Naive thymus-derived CD4-positive, alpha-beta T cell (primary cell): ENCODE results near the gene ARL11. TPM values are rescaled to one million over a fixed set of nuclear protein-coding genes. Genes with fewer than 3 reads are reported as not detected.
A peak's percentile ranks its signal among the peaks of the same experiment; 100 is the strongest.

Source experiments
- ATAC-seq: fragments of 150-1000 bp; cut with Tn5 transposase; 2 replicates; pipeline ENCODE4 v1.10.0; 2021; ENCODE audit warnings: mild to moderate bottlenecking, moderate library complexity
- CTCF ChIA-PET: fragments of 350-600 bp; sonication (Branson Sonifier 250); formaldehyde crosslinking; loops from one replicate; lab custom pipeline; 2021; ENCODE audit warnings: antibody characterized with exemption; lab: Charles Lee
- POLR2A ChIA-PET: fragments of 350-600 bp; sonication (Branson Sonifier 250); formaldehyde crosslinking; loops from one replicate; lab custom pipeline; 2021; ENCODE audit warnings: antibody characterized with exemption, inconsistent platforms; lab: Charles Lee
- DNase-seq, 9 donors: peaks; one replicate each; pipeline versions ENCODE4 v3.0.0 to v3.0.0-alpha.2; 2020 to 2022; ENCODE audit warnings: mixed read lengths in 1 of 9
- H3K27ac ChIP-seq: one replicate; pipeline ENCODE4 v1.7.0; 2013; ENCODE audit warnings: mild to moderate bottlenecking, low read depth, low read length, moderate library complexity
- H3K27me3 ChIP-seq, 2 donors: one replicate each; pipeline ENCODE4 v1.7.0; 2013; ENCODE audit warnings: low read length in 2 of 2, mild to moderate bottlenecking in 2 of 2, moderate library complexity in 2 of 2; ENCODE audit not compliant: control insufficient read depth in 2 of 2, insufficient read depth in 2 of 2
- H3K36me3 ChIP-seq, 3 experiments: 1 replicate in 2 of 3; 2 replicates in 1 of 3; pipeline ENCODE4 v1.7.0; 2013; ENCODE audit warnings: low read length in 3 of 3, mild to moderate bottlenecking in 3 of 3, moderate library complexity in 1 of 3; ENCODE audit not compliant: insufficient read depth in 3 of 3, control insufficient read depth in 2 of 3
- H3K4me1 ChIP-seq, 2 donors: one replicate each; pipeline ENCODE4 v1.7.0; 2013; ENCODE audit warnings: low read length in 2 of 2, mild to moderate bottlenecking in 2 of 2, moderate library complexity in 1 of 2; ENCODE audit not compliant: control insufficient read depth in 2 of 2, insufficient read depth in 2 of 2
- H3K4me3 ChIP-seq: 2 replicates; pipeline ENCODE4 v1.7.0; 2013; ENCODE audit warnings: mild to moderate bottlenecking, low read length
- H3K9me3 ChIP-seq, 3 experiments: 1 replicate in 2 of 3; 2 replicates in 1 of 3; pipeline ENCODE4 v1.7.0; 2013; ENCODE audit warnings: low read length in 3 of 3; ENCODE audit not compliant: control insufficient read depth in 2 of 3
- H3K27ac Mint-ChIP-seq, 9 donors: one replicate each; pipeline ENCODE4 v1.8.0; 2020 to 2022; ENCODE audit warnings: mixed read lengths in 9 of 9, mild to moderate bottlenecking in 8 of 9, moderate library complexity in 5 of 9, inconsistent platforms in 2 of 9
- H3K27me3 Mint-ChIP-seq, 5 donors: one replicate each; pipeline ENCODE4 v1.8.0; 2021 to 2022; ENCODE audit warnings: mixed read lengths in 5 of 5, mild to moderate bottlenecking in 1 of 5
- H3K36me3 Mint-ChIP-seq, 5 donors: one replicate each; pipeline ENCODE4 v1.8.0; 2020 to 2022; ENCODE audit warnings: mixed read lengths in 5 of 5, mild to moderate bottlenecking in 3 of 5, inconsistent platforms in 1 of 5
- H3K4me1 Mint-ChIP-seq, 7 donors: one replicate each; pipeline ENCODE4 v1.8.0; 2020 to 2022; ENCODE audit warnings: mixed read lengths in 7 of 7, mild to moderate bottlenecking in 3 of 7, inconsistent platforms in 1 of 7
- H3K4me3 Mint-ChIP-seq, 10 donors: one replicate each; pipeline ENCODE4 v1.8.0; 2020 to 2022; ENCODE audit warnings: mild to moderate bottlenecking in 10 of 10, mixed read lengths in 10 of 10, moderate library complexity in 6 of 10, inconsistent platforms in 2 of 10
- H3K9me3 Mint-ChIP-seq, 11 donors: one replicate each; pipeline ENCODE4 v1.8.0; 2020 to 2022; ENCODE audit warnings: mixed read lengths in 11 of 11, mild to moderate bottlenecking in 4 of 11, inconsistent platforms in 1 of 11, moderate library complexity in 1 of 11
- intact Hi-C, 2 donors: fragments of 100-400 bp; cut with micrococcal nuclease; formaldehyde crosslinking; loops; one replicate each; pipeline ENCODE4 v1.15.1; 2023
- polyA plus RNA-seq, 2 donors: library from polyadenylated mRNA; unstranded; fragments of 300-500 nt; fragmentation: Illumina TruSeq; gene quantifications; one replicate each; pipeline ENCODE4 v1.2.3, GENCODE V29; 2021
- total RNA-seq, 6 experiments: library from RNA in 5 of 6; stranded (reverse) in 5 of 6; gene quantifications; 1 replicate in 5 of 6; 2 replicates in 1 of 6; pipeline ENCODE4 v1.2.3 and lab custom pipeline; 2021 to 2026

ARL11 gene
- total and polyA plus RNA-seq, 7 experiments from 2014 or later = 0.30 to 3.4 (median 0.92) TPM

DNA sequence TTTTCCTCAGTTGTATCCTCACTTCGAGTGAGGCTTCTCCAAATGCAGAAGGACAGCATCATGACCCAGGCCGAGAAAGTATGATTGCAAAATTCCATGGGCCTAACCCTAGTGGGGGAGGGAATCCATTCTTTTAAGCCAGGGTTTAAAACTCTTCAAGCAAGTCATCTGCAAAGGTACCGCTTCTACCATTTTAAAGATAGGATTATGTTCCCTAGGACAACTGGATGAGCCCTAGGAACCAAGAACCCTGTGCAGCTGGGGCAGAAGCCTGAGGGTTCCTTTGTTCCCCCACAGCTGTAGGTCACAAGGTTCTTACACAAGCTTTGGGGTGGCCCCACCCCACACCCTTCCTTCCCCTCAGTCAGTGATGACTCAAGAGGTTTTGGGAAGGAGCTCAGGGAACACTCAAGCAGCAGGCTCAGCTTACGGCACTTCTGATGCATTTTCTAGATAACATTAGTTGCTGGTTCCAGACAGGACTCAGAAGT lies 13.5 kb downstream of the ARL11 start:
- Mint-ChIP-seq H3K27me3 (peaks cover 0 to 4% (median 0%) of the 10 kb centered on the region in 5 donors), H3K36me3 (peaks cover 0 to 4% (median 0%) of the 10 kb centered on the region in 5 donors), H3K27ac (peak overlapping the region in 1 of 9 donors; percentile 81), H3K9me3 (no peaks in the 10 kb centered on the region), H3K4me1 (peaks cover 6 to 23% (median 11%) of the 10 kb centered on the region in 7 donors), H3K4me3 (peak overlapping the region in 1 of 10 donors; percentile 35)
- no peak overlapping the region for H3K4me3 ChIP-seq
- H3K27ac ChIP-seq = no peak overlapping the region
- H3K27me3 ChIP-seq = no peaks in the 10 kb centered on the region
- POLR2A ChIA-PET = no interaction called here
- no peaks in the 10 kb centered on the region for H3K36me3 ChIP-seq
- intact Hi-C loops = no loop called here
- CTCF ChIA-PET = no interaction called here
- DNase-seq = no peak
- no peaks in the 10 kb centered on the region for H3K9me3 ChIP-seq
- ATAC-seq = peak; percentile 88
- H3K4me1 ChIP-seq = no peaks in the 10 kb centered on the region

DNA sequence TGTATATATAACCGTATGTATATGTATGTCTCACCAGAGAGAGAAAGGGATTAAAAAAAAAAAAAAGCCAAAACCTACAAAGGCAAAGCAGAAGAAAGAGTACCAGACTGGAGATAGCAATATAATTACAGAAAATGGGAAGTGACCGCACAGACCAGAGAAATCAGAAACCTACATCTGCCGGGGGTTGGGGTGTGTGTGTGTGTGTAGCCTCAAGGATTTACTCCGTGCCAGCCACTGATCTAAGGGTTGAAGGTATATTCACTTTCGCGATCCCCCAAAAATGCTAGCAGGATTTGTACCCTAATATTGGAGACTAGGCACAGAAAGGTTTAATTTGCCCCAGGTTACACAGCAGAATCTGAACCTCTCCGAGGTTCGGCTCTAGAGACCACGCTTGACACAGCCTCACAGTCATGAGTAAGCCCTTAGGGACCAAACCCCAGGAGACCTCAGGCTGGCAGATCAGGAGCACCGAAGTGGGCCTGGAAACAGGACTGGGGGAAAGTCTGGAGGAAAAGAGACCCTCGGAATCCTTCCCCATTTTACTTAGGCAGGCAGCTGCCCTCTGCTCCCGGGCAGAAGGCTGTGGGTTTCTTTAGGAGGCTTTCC lies 14.8 kb downstream of the ARL11 start:
- CTCF ChIA-PET = interaction anchor here (0.6 kb wide), 1 partner anchor 13 kb away, joined by 3 read pairs; no protein-coding TSS in a partner anchor

DNA sequence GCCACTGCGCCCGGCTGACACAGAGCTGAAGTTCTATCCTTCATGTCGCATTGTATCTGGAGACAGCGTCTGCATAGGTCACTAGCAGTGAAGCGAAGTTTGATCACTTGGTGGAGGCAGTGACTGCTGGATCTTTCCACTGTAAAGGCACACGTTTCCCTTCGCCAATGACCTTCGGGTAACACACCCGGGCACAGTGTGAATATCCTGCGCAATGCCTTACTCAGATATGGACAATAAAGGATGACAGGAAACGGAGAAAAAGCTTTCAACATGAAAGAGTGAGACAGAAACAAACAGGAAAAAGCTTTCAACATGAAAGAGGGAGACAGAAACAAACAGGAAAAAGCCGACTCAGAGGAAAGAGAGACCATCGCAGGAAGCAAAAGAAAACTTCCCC lies 17.1 kb downstream of the ARL11 start:
- CTCF ChIA-PET = interaction anchor here (0.7 kb wide), 1 partner anchor 15 kb away, joined by 4 read pairs; no protein-coding TSS in a partner anchor
- H3K27ac ChIP-seq = no peak overlapping the region
- no peaks in the 10 kb centered on the region for H3K4me1 ChIP-seq
- Mint-ChIP-seq H3K27ac (peak overlapping the region in 7 of 9 donors; percentile 7 to 80 (median 41)), H3K9me3 (no peaks in the 10 kb centered on the region), H3K27me3 (peaks cover 0 to 4% (median 0%) of the 10 kb centered on the region in 5 donors), H3K4me1 (peaks cover 6 to 26% (median 11%) of the 10 kb centered on the region in 7 donors), H3K36me3 (peaks cover 0 to 4% (median 0%) of the 10 kb centered on the region in 5 donors), H3K4me3 (peak overlapping the region in 9 of 10 donors; percentile 2 to 80 (median 61))
- no peaks in the 10 kb centered on the region for H3K27me3 ChIP-seq
- H3K9me3 ChIP-seq = no peaks in the 10 kb centered on the region
- H3K36me3 ChIP-seq = no peaks in the 10 kb centered on the region
- DNase-seq (peak in 4 of 9 donors; percentile 12 to 20 (median 18)), ATAC-seq (no peak)
- intact Hi-C loops = no loop called here
- no peak overlapping the region for H3K4me3 ChIP-seq
- POLR2A ChIA-PET = interaction anchor here (1.3 kb wide), 1 partner anchor 18 kb away, joined by 3 read pairs; no protein-coding TSS in a partner anchor

More for the DNA sequence above, 14.8 kb downstream of the ARL11 start:
- no peak overlapping the region for H3K27ac ChIP-seq
- POLR2A ChIA-PET = no interaction called here
- H3K27ac Mint-ChIP-seq = peak overlapping the region in 6 of 9 donors; percentile 1 to 81 (median 14)
- no peak overlapping the region for H3K4me3 ChIP-seq
- no peaks in the 10 kb centered on the region for H3K4me1 ChIP-seq
- peak; percentile 68 for ATAC-seq
- H3K4me1 Mint-ChIP-seq = peaks cover 6 to 23% (median 11%) of the 10 kb centered on the region in 7 donors
- no peak overlapping the region for H3K4me3 Mint-ChIP-seq
- DNase-seq = no peak
- peaks cover 0 to 4% (median 0%) of the 10 kb centered on the region in 5 donors for H3K36me3 Mint-ChIP-seq
- no peaks in the 10 kb centered on the region for H3K9me3 Mint-ChIP-seq
- H3K27me3 ChIP-seq = no peaks in the 10 kb centered on the region
- no peaks in the 10 kb centered on the region for H3K9me3 ChIP-seq
- intact Hi-C loops = no loop called here
- H3K36me3 ChIP-seq = no peaks in the 10 kb centered on the region
- H3K27me3 Mint-ChIP-seq = peaks cover 0 to 4% (median 0%) of the 10 kb centered on the region in 5 donors

- no peak for DNase-seq
- Histone ChIP-seq H3K4me3 (no peak overlapping the region), H3K4me1 (no peaks in the 10 kb centered on the region), H3K9me3 (no peaks in the 10 kb centered on the region), H3K36me3 (no peaks in the 10 kb centered on the region), H3K27ac (no peak overlapping the region), H3K27me3 (no peaks in the 10 kb centered on the region)
- peaks cover 0 to 3% (median 0%) of the 10 kb centered on the region in 5 donors for H3K36me3 Mint-ChIP-seq
- ChIA-PET CTCF (no interaction called here), POLR2A (no interaction called here)
- intact Hi-C loops = no loop called here
- H3K4me1 Mint-ChIP-seq = peaks cover 6 to 26% (median 11%) of the 10 kb centered on the region in 7 donors
- H3K27ac Mint-ChIP-seq = no peak overlapping the region
- H3K9me3 Mint-ChIP-seq = no peaks in the 10 kb centered on the region
- ATAC-seq = no peak
- H3K4me3 Mint-ChIP-seq = no peak overlapping the region
- H3K27me3 Mint-ChIP-seq = peaks cover 0 to 4% (median 0%) of the 10 kb centered on the region in 5 donors
Observed at GRCh38 chr13:49646688-49647087, 18.4 kb downstream of the ARL11 start.

- Mint-ChIP-seq H3K27me3 (peaks cover 0 to 4% (median 0%) of the 10 kb centered on the region in 5 donors), H3K4me3 (no peak overlapping the region), H3K9me3 (no peaks in the 10 kb centered on the region), H3K27ac (peak overlapping the region in 2 of 9 donors; percentile 4 to 47), H3K36me3 (peaks cover 0 to 3% (median 0%) of the 10 kb centered on the region in 5 donors), H3K4me1 (peaks cover 6 to 18% (median 10%) of the 10 kb centered on the region in 7 donors)
- DNase-seq (no peak), ATAC-seq (no peak)
- no peak overlapping the region for H3K4me3 ChIP-seq
- ChIA-PET CTCF (interaction anchor here (0.7 kb wide), 1 partner anchor 215 kb away, joined by 4 read pairs; no protein-coding TSS in a partner anchor), POLR2A (no interaction called here)
- no peaks in the 10 kb centered on the region for H3K9me3 ChIP-seq
- H3K4me1 ChIP-seq = no peaks in the 10 kb centered on the region
- intact Hi-C loops = no loop called here
- no peak overlapping the region for H3K27ac ChIP-seq
- H3K36me3 ChIP-seq = no peaks in the 10 kb centered on the region
- no peaks in the 10 kb centered on the region for H3K27me3 ChIP-seq
Observed at GRCh38 chr13:49649244-49649962, 21.1 kb downstream of the ARL11 start.

DNA sequence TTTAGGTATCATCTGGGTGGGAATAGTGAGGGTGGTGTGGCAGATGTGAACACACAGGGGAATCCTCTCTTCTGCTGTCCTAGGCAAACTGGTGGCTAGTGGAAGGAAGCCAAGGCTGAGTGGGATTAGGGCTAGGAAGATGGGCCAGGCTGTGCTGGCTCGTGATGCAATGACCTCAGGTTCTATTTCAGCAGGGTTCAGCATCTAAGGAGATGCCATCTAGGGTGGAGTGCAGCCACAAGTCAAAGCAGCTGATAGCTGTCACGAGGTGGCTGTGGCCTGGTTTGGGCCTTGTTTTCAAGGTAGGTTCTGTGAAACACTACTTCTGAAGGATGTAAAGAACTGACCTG lies 21.6 kb downstream of the ARL11 start:
- Mint-ChIP-seq H3K27me3 (peaks cover 0 to 4% (median 0%) of the 10 kb centered on the region in 5 donors), H3K36me3 (peaks cover 0 to 3% (median 0%) of the 10 kb centered on the region in 5 donors), H3K27ac (peak overlapping the region in 1 of 9 donors; percentile 47), H3K4me3 (no peak overlapping the region), H3K9me3 (no peaks in the 10 kb centered on the region), H3K4me1 (peaks cover 4 to 14% (median 7%) of the 10 kb centered on the region in 7 donors)
- Histone ChIP-seq H3K27ac (no peak overlapping the region), H3K9me3 (no peaks in the 10 kb centered on the region), H3K4me3 (no peak overlapping the region), H3K4me1 (no peaks in the 10 kb centered on the region), H3K36me3 (no peaks in the 10 kb centered on the region), H3K27me3 (no peaks in the 10 kb centered on the region)
- ATAC-seq (no peak), DNase-seq (no peak)
- CTCF ChIA-PET = no interaction called here
- POLR2A ChIA-PET = no interaction called here
- intact Hi-C loops = loop anchor here in 1 of 2 donors (5.0 kb wide), 1 partner anchor 197 kb away; no protein-coding TSS in a partner anchor
